Panc1 (cell line): ENCODE results near the gene CSF1.

Experiments used
- POLR2AphosphoS5 ChIP-seq: IDR thresholded peaks from 2 replicates; pipeline ENCODE4 v1.6.1; 2012; ENCODE audit warnings: mild to moderate bottlenecking, low read depth, low read length, moderate library complexity
- SIN3A ChIP-seq: IDR thresholded peaks from 2 replicates; pipeline ENCODE4 v1.6.1; 2012; ENCODE audit warnings: low read depth, mild to moderate bottlenecking, low read length, moderate library complexity, borderline replicate concordance; ENCODE audit not compliant: insufficient read depth
- TF ChIP-seq, protein P1 (sequence below): fragments of 450-650 bp; IDR thresholded peaks from 2 replicates; pipeline ENCODE4 v1.5.1; 2017; ENCODE audit warnings: mild to moderate bottlenecking
- TF ChIP-seq, protein P2 (sequence below), 2 experiments: IDR thresholded peaks; 2 replicates each; pipeline ENCODE4 v1.6.1; 2011 to 2012; ENCODE audit warnings: low read depth in 2 of 2, control low read depth in 1 of 2, low read length in 1 of 2, mild to moderate bottlenecking in 1 of 2, moderate library complexity in 1 of 2; ENCODE audit not compliant: insufficient read depth in 1 of 2

GRCh38 chr1:109902204-109902985, 8.3 kb upstream of the CSF1 start:
- TF ChIP-seq, protein P1, sequence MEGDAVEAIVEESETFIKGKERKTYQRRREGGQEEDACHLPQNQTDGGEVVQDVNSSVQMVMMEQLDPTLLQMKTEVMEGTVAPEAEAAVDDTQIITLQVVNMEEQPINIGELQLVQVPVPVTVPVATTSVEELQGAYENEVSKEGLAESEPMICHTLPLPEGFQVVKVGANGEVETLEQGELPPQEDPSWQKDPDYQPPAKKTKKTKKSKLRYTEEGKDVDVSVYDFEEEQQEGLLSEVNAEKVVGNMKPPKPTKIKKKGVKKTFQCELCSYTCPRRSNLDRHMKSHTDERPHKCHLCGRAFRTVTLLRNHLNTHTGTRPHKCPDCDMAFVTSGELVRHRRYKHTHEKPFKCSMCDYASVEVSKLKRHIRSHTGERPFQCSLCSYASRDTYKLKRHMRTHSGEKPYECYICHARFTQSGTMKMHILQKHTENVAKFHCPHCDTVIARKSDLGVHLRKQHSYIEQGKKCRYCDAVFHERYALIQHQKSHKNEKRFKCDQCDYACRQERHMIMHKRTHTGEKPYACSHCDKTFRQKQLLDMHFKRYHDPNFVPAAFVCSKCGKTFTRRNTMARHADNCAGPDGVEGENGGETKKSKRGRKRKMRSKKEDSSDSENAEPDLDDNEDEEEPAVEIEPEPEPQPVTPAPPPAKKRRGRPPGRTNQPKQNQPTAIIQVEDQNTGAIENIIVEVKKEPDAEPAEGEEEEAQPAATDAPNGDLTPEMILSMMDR, result no peak
- TF ChIP-seq SIN3A (no peak), POLR2AphosphoS5 (no peak)
- TF ChIP-seq, protein P2, sequence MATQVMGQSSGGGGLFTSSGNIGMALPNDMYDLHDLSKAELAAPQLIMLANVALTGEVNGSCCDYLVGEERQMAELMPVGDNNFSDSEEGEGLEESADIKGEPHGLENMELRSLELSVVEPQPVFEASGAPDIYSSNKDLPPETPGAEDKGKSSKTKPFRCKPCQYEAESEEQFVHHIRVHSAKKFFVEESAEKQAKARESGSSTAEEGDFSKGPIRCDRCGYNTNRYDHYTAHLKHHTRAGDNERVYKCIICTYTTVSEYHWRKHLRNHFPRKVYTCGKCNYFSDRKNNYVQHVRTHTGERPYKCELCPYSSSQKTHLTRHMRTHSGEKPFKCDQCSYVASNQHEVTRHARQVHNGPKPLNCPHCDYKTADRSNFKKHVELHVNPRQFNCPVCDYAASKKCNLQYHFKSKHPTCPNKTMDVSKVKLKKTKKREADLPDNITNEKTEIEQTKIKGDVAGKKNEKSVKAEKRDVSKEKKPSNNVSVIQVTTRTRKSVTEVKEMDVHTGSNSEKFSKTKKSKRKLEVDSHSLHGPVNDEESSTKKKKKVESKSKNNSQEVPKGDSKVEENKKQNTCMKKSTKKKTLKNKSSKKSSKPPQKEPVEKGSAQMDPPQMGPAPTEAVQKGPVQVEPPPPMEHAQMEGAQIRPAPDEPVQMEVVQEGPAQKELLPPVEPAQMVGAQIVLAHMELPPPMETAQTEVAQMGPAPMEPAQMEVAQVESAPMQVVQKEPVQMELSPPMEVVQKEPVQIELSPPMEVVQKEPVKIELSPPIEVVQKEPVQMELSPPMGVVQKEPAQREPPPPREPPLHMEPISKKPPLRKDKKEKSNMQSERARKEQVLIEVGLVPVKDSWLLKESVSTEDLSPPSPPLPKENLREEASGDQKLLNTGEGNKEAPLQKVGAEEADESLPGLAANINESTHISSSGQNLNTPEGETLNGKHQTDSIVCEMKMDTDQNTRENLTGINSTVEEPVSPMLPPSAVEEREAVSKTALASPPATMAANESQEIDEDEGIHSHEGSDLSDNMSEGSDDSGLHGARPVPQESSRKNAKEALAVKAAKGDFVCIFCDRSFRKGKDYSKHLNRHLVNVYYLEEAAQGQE (IDR thresholded peaks at IDR 0.05; ENCODE audit: insufficient read depth in 1 of 2, low read depth in 2 of 2, low read length in 1 of 2), result no peak
